NCI-H2107 treated with DMSO at 0.1 percent for 48 hours (cell line): Measurements from ENCODE around the gene CCL27.
A peak's percentile ranks its signal among the peaks of the same experiment; 100 is the strongest.

Experiments
- DNase-seq: peaks from one replicate; lab custom pipeline; 2025; ENCODE audit not compliant: unreplicated experiment; lab: John Stamatoyannopoulos, UW

Gene CCL27, protein sequence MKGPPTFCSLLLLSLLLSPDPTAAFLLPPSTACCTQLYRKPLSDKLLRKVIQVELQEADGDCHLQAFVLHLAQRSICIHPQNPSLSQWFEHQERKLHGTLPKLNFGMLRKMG

DNA sequence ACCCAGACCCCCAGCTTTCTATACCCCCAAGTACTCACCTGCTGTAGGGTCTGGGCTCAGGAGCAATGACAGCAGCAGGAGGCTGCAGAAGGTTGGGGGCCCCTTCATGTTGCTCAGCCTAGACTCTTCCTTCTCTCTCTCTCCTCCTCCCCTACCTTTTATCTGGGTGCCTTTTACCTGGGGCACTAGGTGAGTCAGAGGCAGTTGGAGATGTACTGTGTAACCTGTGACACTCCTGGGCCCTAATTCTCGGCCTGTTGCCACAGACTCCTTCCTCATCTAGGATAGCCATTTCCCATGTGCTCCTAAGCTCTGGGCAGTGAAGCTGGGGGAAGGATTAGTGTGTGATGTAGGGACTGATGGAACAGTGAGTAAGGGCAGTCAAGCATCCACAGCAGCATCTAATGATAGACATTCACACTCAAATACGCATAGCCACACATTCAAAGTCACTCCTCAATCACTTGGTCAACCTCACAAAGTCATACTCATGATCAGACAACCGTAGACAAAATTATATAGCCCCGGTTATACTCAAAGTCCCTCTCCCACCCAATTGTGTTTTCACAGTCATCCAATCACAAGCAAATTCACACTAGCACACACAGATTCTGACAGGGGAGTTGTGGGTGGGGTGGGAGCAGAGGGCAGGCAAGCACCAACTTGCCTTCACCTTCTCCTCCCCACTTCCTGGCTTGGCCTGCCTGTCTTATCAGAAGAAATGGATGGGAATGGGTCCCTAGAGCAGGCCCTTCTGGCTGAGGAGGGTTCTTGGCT lies at the start of gene CCL27:
Gene CCL27, minus strand, starts transcription at position 132 of the 777 bp plus-strand sequence. Its CDS starts 24 bp downstream, at position 108.
- DNase-seq: no peak

DNA sequence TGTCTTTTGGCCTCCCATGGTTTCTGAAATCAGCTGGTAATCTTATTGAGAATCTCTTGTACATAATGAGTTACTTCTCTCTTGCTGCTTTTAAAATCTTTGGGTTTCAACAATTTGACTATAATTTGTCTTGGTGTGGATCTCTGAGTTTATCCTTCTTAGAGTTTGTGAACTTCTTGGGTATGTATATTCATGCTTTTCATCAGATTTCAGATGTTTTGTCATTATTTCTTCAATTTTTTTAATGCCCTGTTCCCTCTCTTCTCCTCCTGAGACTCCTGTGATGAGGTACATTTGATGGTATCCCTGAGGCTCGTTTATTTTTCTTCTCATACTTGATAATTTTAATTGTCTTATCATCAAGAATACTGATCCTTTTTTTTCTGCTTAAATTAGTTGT lies 49.7 kb upstream of the CCL27 start:
- no peak for DNase-seq

DNA sequence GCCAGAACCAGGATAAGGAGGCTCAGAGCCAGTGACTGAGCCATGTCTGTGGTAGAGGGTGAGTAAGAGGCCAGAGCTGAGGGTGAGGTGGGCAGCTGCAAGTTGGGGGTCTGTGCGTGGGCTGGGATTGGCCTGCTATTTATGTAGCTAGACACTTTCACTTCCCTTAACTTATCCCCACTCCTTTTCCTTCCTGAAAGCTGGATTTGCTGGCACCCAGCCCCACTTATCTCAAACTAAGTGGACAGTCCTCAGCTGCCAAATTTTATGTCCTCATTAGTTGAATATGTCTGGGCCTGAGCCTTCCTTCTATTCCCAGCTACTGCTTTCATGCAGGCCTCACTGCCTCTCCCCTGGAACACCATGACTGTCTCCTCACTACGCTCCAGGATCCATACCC lies 47.6 kb upstream of the CCL27 start, which contains the start of gene CCL21:
Gene CCL21, minus strand, starts transcription at position 114 of the 400 bp plus-strand sequence. Its CDS starts 70 bp downstream, at position 44.
- no peak for DNase-seq

DNA sequence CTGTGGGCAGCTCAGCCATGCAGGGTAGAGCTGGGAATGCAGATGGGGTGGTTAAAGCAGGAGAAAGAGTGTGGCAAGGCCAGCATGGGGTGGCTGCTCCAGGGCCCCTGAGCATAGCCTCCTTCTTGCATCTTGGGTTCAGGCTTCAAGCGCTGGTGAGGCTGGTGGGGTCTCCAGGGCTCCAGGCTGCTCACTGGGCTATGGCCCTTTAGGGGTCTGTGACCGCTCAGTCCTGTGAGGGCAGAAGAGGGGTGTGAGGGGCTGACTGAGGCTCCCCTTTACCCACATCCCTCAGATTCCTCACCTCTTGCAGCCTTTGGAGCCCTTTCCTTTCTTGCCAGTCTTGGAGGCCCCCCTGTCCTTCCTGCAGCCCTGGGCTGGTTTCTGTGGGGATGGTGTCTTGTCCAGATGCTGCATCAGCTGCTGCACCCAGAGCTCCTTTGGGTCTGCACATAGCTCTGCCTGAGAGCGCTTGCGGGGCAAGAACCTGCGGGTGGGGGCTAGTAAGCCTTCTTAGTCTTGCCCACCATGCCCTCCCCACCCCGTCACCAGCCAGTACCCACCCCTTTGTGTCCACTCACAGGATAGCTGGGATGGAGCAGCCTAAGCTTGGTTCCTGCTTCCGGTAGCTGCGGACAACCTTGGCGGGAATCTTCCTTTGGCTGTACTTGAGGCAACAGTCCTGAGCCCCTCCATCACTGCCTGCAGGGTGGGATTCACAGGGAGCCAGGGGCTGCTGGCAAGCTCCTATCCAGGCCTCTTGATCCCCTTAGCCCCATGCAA lies 46.9 kb upstream of the CCL27 start:
- no peak for DNase-seq

DNA sequence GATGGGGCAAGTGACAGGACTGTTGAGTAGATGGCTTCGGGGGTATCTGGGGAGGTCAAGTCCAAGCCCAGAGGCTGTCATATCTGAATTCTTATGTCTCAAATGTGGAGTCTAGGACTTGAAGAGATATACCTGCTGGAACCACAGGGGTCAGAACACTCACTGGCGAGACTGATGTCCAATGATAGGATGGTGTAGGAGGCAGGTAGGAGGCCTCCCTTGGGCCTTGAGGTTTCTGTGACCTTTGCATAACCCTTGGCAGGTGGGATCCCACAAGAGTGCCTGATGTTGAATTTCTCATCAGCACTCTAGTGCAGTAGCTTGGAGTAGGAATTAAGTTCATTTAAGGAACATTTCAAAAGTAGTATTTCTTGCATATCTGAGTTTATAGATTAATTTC lies 44.7 kb upstream of the CCL27 start:
- DNase-seq: no peak

DNA sequence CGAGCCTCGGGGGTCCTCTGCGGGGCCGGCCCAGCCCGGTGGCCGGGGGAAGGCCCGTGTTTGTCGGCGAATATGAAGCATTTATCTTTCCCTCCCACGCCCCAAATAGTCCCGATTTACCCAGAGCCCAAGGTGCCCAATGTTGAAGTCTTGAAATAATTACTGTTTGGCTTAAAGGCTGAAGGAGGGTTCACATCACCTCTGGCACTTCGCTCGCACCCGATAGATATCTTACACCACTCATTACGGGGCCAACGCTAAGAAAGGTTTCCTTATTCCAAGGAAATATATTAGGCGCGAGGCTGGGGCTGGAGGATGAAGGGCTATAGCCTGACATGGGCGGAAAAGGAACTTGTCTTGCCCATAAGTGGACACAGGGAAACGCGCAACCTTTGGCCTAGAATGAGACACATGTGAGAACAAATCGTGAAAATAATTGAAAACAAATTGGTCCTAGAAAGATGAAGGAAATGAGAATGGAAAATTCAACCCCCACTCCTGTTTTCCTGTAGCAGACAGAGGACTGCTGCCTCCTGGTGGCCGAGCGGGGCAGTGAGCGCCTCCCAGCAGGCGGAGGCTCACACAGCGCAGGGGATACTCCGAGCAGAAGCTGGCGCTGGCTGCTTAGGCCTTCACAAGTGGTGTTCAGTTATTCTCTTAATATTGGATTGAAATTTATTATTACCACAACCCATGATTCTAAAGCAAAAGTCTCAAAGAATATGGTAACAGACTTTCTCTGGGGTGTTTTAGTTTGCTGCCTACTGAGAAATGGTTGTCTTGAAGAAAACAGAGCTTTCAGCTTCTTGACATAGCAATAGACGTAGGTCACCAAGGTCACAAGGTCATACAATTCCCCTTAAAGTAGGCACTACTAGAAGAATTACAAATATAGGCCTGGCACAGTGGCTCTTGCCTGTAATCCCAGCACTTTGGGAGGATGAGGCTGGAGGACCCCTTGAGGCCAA lies 39.6 kb upstream of the CCL27 start:
- DNase-seq: peak; percentile 63

DNA sequence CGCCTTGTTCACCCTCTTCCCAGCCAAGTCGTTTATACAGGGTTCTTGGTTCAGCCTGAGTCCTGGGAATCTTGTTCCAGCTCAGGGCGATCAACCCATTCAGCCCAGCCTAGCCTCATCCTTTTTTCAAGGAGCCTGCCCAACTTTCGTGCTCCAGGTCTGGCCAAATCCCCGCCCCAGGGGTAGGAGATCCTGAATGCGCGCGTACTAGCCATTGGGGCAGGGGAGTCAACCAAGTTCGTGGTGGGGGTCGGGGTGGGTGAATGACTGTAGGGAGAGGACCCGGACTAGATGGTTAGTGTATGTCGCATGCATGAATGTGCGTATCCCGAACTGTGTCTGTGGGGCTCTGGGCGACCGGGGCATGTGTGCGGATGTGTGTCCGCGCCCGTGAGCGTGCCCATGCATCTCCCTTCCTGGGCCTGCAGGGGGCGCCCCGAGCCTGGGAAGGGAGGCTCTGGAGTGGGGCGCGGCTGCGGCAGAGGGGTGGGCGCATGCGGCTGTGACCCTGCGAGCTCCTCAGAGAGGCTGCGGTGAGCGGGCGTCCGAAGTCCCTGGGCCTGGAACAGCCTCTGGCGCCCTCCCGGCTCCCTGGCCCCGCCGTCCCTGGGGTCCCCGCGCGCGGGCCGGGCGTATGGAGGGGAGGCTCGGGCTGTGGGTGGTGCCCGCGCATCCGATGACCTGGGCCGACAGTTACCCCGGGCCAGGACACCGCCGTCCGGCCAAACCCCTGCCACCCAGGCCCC lies 38.7 kb upstream of the CCL27 start:
- DNase-seq: peak; percentile 13

DNA sequence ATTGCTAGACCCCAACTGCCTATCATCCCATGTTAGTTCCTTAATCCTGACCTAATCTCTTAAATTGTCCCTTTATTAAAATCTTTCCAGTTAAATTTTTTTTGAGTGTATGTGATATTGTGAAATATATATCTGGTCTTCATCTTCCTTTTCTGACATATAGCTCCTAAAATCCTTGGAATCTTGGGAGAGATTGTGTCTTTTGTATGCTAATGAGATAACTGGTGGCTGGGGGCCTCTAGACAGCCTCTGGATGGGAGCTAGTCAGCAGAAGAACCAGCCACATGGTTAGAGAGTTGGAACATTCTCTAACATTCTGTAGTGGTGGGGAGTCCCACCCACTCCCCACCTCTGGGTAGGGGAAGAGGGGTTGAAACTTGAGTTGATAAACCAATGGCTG lies 32.4 kb upstream of the CCL27 start:
- no peak for DNase-seq

DNA sequence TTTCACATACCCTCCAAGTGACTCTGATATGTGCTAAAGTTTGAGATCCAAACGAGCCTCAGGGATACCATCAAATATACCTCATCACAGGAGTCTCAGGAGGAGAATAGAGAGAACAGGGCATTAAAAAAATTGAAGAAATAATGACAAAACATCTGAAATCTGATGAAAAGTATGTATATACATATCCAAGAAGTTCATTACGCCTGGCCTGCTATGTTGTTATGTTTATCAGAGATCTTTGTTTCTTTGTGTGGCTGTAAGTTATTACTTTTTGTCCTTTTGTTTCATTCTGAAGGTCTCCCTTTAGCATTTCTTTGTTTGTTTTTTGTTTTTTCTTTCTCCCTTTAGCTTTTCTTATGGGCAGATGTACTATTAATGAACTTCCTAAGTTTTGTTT lies 31.1 kb upstream of the CCL27 start:
- no peak for DNase-seq

DNA sequence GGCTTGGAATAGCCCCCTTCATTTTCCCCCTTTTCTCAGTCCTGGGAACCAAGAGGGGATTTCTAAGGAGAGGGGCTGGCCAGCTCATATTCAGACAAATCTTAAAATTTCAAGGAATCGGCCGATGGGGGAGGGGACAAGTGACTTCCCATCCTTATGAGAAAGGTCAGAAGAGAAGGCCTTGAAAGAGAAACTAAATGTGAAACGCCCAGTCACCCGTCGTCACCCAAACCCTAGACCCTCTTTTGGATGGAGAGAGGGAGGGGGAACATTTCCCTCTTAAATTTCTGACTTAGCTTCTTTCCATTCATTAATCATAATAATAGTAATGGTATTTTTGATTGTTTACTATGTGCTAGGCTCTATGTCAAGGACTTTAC lies 29.5 kb upstream of the CCL27 start:
- no peak for DNase-seq

DNA sequence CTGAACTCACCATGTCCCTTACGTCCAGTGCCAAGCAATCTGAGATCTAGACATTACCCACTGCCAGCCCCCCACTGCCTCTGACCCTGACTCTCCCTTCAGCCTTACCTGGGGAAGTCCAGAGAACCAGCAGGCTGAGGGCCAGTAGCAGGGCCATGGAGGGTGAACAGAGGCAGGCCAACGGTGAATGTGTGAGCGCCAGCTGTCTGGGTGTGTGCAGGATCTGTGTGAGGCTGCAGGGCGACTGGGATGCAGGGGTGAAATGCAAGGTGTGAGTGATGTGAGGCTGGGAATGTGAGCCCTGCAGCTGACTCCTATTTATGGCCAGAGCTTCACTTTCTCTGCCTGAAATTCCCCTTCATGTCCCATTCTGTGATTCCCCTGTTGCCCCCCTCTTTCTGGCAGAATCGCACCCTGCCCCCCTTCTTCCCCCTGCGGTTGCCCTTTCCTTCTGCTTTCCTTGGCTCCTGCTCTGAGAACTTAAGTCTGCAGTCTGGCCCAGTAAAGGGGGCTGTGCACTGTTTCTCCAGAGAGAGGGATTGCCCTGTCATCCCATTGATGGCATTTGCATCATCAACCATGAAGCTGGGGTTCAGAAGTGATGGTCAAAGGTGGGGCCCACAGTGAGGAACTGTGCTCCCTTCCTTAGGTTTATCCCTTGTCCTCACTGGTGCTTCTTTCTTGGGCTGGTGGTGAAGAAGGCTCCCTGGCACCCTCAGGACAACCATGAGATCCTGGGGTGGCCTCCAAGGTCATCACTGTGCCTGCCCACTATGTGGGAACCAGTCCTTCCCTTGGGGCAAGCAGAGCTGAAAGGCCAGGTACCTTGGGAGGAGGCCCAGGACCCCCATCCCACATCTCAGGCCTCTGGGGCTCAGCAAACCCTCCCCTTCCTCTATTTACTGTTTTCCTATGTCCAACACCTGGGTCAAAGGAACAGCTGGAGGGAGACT lies 28.8 kb upstream of the CCL27 start, which contains the start of gene CCL19:
Gene CCL19, minus strand, starts transcription at position 294 of the 953 bp plus-strand sequence. Its CDS starts 137 bp downstream, at position 157.
- no peak for DNase-seq

DNA sequence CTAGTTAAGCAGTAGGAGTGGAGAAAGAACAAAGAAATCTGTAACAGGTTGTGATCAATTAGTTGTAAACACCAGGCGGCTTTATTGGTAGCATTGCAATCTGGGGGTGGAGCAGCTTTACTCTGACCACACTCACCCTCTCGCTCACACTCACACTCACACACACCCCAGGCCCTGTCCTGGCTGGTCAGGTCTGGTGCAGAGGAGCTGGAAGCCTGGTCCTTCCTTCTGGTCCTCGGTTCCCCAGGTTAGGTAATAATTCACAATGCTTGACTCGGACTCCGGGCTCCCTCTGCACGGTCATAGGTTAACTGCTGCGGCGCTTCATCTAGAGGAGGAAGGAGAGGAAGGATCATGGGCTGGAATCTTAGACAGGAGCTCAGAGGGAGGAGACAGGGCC lies 27.1 kb upstream of the CCL27 start:
- DNase-seq: no peak

DNA sequence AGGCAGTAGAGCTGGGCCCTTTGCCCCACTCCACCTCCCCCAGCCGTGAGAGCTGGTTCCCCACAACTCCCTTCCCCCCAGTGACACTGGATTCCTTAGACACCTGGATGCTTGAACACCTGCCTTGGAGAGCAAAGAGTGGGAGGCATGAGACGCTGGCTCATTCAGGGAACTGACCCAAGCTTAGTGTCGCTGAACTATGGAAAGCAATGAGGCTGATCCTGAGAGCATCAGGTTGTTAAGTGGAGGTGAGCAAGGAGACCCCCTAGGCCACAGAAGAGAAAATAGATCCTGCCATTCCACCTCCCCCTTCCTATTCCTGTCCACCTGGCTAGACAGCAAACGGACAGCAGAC lies 26.6 kb upstream of the CCL27 start:
- peak; percentile 74 for DNase-seq

DNA sequence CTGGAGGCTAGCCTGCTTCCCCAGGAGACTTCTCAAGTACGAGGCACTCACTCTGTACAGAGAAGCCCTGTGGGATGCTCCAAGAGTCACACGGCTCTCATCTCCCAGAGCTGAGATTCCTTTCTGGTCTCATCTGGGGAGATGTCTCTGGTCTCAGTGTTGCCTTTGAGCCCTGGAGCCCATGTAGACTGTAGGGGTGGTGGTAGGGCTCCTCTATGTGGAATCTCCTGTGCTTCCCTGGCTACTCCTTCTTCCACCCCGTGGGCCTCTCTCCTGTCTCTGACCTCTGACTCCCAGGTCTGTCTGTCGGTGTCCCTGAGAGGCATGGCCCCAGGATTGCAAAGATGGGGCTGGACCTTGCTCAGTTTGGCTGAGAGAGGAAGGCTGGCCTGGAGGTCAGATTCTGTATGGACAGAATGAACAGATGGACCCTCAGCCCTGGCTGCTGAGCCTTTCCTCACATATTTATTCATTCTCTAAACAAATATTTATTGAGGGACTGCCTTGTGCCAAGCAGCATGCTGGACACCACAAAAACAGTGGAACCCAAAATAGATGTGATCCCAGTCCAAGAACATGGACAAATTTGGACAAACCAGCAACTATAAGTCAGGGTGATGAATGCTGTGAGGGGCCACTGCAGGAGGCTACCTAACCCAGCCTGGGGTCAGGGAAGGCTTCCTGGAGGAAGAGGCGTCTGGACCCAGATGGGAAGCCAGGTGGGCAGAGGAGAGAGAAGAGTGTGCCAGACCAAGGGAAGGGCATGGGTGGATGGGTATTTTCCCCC lies 26.1 kb upstream of the CCL27 start:
- DNase-seq: no peak

DNA sequence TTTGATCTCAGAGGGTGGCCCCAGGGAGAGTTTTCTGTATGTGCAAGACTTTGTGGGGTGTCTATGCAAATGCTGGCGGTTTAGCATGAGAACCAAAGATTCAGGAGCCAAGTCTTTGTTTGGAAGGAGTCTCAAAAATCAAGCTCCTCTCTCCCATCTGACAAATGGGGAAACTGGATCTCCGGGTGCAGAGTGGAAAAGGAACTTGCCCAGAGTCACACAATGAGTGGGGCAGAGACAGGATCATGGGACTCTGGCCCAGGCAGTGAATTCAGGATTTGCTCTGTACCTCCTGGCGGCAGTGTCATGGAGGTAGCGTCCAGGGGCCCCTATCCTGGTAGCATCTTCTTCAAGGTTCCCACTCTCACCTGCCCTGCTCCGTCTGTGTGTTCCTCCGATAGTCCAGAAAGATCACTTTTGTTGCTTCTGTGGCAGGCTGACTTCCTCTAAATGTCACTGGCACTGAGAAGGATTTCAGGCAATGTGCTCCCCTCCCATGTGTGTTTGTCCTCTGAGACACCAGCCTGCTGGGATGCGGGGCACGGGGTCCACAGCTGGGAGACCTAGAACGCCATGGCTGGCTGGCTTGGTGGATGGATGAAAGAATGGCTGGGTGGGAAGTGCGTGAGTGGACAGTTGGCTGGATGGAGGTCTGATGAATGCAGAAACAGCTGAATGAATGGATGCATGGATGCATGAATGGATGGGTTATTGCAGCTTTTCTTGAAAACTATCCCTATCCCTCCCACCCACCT lies 25.0 kb upstream of the CCL27 start:
- no peak for DNase-seq

DNA sequence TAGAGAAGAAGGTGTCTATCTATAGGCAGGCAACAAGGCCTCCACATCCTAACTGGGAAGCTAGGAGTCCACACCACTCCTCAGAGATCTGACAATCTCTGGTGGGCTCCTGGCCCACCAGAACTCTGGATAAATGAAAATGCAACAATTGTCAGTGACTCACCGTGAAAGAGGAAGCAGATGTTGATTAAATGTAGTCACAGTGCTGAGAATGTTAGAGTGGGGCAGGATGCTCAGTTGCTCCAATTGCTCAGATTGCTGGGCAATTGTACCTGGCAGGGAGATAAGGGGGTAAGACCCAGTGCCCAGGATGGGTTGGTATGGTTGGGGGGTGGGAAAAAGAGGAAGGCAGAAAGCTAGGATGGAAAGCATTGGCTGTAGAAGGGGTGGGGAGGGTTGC lies 24.3 kb upstream of the CCL27 start:
- no peak for DNase-seq

DNA sequence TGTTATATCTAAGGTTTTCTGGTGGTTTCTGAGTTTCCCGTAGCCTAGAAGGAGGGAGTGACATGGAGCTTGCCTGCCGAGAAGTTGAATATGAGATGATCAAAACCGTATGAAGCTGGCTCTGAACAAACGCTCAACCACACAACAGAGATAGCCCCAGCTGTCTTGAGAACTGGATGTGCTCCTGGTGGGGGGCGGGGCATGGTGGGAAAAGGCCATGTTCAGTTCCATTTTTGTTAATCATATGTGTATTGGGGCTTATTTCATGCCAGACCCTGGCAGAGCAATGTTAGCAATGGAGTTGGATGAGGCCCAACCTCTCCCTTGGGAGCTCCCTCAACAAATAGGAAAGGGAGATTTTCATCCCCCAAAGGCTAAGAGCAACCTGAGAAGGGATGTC lies 23.8 kb upstream of the CCL27 start:
- DNase-seq: no peak

DNA sequence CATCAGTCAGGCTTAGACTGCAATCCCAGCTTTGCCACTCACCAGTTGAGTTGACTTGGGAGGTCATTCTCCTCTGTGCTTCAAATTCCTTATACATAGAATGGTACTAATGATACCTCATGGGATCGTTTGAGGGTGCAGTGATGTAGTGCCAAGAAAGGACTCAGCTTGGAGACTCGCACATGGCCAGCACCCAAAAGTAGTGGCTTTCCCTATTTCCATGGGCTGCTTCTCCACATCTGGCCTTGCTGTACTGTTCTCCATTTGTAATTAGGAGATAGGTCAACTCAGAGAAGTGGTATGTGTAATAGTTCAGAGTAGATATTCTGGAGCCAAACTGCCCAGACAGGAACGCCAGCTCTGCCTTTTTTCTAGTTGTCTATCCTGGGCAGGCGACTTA lies 23.1 kb upstream of the CCL27 start:
- no peak for DNase-seq
